Left lobe of liver (tissue), 2 donors: ENCODE results near the gene GNL3. TPM values are rescaled to one million over a fixed set of nuclear protein-coding genes. Genes with fewer than 3 reads are reported as not detected.
A peak's percentile ranks its signal among the peaks of the same experiment; 100 is the strongest.

Experiments
- ATAC-seq: fragments of 200-7000 bp; cut with Tn5 transposase; one replicate; pipeline ENCODE4 v1.9.1; 2020; ENCODE audit warnings: mild to moderate bottlenecking, moderate library complexity
- DNase-seq: peaks from one replicate; pipeline ENCODE4 v3.0.0-alpha.2; 2020; ENCODE audit warnings: low spot score
- total RNA-seq: library from RNA; stranded (reverse); gene quantifications from one replicate; pipeline ENCODE4 v1.2.1, GENCODE V29; 2021
- donor health status: DM: no; HTN: no; CAD: no; lungs with moderate emphysema.
- donor health status: DM: no; HTN: yes; CAD: no.

GNL3 gene
- total RNA-seq, 1 donor from 2014 or later: 18.9 TPM

DNA sequence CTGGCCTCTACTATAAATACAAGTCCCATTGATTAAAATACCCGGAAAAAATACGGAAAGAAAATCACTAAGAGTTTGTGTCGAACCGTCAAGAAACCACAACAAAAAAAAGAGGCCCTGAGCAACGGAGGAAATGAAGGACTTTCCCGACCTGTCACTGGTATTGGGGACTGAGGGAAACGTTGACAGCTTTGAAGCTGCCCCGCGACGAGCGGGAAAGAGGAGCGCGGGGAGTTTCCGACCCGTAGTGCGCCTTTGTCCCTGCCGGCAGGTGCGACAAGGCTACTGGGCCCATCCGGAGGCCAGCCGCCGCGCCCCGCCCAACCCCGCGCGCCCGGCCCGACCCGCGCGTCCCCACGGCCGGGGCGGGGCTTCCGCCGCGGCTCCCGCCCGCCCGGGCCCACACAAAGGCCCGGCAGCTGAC is 535 bp upstream of the GNL3 start:
- DNase-seq: peak; percentile 90
- ATAC-seq: peak; percentile 82

DNA sequence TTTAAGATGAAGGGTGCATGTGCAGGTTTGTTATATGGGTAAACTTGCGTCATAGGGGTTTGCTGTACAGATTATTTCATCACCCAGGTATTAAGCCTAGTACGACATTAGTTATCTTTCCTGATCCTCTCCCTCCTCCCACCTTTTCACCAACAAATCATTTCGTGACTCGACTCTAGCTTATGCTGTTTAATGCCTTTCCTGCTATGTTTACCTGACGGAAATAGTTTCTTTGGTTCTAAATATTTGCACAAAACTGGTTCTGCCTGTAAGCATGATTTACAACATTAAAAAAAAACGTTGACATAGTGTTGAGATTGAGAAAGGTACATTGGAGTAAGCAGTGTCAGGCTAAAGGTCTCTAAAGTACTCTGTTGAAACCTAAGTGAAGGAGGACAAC is 2.4 kb downstream of the GNL3 start:
- DNase-seq (no peak), ATAC-seq (no peak)

DNA sequence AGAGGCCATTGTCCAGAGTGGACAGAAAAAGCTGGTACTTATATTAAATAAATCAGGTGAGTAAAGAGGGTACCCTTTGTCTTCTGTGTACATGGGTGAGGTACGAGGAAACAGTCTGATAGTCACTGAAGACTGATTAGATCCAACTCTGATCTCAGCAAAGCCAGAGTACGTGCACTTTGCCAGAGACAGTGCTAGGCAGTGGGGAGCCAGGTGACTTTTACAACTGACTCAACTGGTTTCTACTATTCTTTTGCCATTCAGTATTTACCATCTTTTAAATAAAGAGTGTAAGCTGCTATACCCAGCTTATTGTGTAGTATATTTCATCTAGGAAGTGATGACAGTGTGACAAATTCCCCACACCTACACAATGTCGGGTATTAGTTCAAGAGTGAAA is 3.3 kb downstream of the GNL3 start:
- DNase-seq (no peak), ATAC-seq (no peak)

DNA sequence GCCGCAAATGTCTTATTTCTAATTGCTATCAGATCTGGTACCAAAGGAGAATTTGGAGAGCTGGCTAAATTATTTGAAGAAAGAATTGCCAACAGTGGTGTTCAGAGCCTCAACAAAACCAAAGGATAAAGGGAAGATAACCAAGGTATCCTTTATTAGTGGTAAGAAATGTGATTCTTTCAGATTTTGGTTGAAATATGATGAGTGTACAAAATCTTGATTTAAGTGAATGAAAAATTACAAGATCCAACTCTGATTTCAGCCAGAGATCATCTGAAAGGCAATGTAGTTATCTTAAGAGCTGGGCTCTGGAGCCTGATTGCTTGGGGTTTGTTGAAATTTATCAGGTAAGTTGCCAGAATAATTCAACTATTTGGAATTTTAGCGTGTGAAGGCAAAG is 4.7 kb downstream of the GNL3 start:
- DNase-seq (no peak), ATAC-seq (no peak)

DNA sequence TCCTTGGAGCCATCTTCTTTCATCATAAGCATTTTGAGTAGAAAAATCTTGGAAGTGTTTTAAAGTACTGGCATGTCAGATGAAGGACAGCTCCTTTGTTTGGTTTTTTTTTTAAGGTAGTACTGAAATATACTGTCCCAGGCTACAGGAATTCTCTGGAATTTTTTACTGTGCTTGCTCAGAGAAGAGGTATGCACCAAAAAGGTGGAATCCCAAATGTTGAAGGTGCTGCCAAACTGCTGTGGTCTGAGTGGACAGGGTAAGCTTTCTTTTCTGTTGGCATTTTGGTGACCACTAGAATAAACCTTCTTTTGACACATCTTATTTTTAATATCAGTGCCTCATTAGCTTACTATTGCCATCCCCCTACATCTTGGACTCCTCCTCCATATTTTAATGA is 7.2 kb downstream of the GNL3 start:
- ATAC-seq: no peak

DNA sequence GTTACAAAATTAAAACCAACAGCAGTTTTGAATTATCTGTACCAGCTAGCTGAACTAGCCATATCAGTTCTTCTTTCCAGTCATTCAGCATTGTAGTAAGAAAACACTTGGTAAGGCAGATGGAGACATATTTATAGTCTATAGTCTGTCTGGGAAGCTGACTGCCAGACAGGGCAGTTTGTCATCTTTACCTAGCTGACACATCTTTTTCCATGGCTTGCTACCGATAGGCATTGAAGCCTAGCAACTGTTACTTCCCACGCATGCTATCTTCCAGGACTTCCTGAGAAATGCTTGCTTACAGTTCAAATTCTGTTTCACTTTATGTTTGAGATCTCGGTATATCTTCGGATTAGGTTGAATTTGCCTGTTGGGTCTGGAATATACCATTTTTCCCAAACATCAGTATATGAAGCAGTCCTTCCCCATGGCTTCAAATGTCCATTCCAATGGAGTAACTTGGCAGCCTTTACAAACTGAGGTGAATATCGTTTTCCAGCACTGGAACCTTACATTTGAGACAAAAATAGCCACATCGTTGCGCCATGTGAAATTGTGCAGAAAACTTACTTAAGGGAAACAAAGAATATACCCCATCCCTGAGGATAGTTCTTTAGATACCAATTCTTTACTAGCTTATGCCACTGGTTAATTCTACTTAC is 8.8 kb downstream of the GNL3 start:
- DNase-seq (no peak), ATAC-seq (peak; percentile 18)

More for the DNA sequence above, 7.2 kb downstream of the GNL3 start:
- no peak for DNase-seq

DNA sequence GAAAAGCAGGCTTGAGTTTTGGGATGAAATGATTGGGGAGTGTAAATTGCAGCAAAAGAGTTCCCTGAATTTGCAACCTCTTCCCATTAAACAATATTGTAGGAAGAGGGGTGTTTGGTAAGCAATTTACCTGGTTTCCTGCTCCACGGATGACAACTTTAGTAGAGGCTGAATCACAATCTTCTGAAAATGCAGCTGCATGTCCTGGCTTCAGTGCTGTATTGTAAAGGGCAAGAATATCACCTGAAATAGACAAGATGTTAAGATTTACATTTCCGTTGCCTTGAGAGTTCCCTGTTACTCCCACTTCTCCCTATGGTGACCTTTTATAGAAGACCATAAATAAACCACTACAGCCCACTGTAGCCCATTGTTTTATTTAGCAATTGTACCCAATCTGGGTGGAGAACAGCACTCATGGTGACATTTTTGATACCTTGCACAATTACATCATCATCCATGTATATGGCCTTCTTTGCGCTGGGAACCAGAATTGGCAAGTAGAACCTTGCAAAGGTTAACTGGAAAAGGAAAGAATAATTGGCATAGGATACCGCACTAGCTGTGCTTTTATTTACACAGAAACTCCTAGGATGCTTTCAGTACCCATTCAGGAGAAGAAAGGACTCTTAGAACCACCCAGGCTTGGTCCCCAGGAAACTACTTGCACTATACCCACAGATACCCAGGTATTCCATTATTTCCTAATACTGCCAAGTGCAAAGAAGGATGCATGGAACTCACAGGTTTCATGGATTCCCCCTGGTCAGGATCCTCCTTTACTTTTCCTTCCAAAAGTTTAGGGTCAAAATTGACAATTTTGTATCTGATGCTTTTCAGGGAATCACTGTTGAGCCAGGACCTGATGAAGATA is 10.2 kb downstream of the GNL3 start:
- ATAC-seq (no peak), DNase-seq (no peak)

DNA sequence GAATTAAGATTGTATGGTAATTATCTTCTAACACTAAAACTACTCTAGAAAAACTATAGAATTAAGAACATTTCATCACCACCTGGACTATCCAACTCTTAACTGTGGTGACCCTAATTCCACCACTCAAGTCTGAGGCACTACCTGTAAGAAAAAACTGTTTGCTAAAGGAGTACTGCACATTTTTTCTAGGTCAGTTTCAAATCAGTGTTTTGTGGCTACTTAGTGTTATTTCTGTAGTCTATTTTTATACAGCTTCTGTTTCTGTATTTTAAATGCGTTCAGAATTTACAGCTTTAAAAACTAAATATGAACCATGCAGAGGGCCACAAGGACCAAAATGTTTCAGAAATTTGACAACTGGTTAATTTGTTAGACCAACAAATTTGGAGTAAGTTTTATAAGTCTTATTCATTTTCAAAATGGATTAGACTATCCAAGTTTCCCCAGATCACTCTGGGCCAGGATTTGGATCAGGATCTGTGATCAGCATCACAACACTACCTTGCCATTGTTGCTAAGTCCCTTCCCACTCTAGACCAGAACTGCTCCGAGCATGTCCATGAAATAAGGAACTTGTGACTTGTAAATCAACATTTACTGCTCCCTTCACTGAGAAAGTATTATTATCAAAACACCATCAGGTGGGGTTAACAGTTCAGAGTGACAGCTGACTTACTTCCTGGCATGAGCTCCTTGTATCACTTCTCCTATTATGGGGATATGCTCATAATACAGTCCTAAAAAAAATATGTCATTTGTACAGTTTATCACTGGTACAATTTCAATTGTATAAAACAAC is 11.2 kb downstream of the GNL3 start:
- no peak for DNase-seq
- no peak for ATAC-seq

DNA sequence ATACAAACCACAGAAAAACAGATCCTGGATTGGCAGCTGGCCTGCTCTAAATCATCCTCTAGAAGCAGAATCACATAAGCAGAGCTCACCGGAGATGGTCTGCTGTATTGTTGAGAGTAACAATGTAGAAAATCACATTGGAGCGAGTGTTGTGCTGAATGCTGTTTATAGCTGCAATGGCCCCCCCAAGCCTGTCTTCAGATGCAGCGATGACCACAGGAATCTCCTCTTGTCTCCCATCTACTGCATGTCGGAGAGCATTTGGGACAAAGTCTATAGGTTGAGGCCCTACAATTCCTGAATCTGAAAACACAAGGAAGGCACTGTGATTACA is 11.8 kb downstream of the GNL3 start:
- ATAC-seq (no peak), DNase-seq (no peak)

DNA sequence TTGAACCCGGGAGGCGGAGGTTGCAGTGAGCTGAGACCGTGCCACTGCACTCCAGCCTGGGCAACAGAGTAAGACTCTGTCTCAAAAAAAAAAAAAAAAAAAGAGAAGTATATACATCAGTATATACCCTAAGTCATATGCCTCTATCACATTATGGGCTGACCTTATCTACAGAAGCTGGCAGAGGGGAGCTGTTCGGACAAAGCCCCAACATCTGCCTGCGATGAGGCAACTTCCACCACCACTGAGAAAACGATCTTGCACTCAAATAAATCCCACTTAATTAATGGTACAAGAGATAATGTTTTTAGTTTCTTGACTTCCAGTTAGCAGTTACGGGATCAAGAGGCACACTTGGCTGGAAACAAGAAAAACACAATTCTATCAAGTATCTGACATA is 17.5 kb downstream of the GNL3 start:
- DNase-seq (no peak), ATAC-seq (no peak)

DNA sequence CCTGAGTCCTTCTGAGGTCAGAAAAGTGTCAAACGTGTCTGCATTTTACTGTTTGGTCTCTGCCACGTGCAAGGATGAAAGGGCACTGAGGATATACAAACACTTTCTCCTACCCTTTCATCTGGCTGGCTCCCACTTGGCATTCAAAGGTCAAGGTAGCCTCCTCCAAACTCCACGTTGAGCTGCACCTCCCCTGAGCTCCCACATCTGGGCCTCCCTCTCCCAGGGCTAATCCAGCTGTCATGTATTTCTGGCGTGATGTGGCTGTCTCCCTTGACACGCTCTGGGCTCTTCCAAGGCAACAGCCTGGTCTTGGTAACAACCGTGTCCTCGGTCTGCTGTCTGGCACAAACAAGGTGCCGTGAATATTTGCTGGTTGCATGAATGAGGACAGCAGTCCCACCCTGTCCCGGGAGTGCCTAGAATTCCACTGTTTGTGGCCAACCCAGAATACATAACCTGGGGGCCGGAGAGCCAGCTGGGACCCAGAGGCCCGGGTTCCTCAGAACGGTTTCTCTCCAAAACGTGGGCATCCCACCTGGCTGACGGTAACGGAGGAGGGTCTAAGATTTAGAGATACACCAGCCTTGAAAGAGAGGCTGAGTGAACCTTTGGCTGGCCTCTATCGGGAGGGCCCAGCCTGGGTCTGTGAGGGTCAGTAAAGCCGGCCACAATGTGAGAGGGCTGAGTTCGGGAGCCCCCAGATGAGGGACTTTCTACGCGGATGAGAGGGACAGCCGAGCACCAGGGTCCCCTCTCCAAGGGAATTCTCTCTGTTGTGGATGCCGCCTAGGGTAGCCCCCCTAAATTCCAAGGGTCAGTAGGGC is 19.0 kb downstream of the GNL3 start:
- DNase-seq: peak; percentile 89
- peak; percentile 67 for ATAC-seq

DNA sequence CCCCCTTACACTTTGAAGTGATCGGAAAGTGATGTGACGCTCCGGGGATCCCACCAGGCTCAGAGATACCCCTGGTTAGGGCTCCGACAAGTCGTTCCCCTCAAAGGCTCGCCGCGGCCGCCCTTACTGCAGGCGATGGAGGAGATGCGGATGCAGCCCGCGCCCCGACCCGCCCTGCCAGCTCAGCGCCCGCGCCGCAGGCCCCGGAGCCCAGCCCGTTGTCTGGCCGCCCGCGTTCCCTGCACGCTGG is 19.5 kb downstream of the GNL3 start:
- ATAC-seq: no peak
- DNase-seq: no peak

DNA sequence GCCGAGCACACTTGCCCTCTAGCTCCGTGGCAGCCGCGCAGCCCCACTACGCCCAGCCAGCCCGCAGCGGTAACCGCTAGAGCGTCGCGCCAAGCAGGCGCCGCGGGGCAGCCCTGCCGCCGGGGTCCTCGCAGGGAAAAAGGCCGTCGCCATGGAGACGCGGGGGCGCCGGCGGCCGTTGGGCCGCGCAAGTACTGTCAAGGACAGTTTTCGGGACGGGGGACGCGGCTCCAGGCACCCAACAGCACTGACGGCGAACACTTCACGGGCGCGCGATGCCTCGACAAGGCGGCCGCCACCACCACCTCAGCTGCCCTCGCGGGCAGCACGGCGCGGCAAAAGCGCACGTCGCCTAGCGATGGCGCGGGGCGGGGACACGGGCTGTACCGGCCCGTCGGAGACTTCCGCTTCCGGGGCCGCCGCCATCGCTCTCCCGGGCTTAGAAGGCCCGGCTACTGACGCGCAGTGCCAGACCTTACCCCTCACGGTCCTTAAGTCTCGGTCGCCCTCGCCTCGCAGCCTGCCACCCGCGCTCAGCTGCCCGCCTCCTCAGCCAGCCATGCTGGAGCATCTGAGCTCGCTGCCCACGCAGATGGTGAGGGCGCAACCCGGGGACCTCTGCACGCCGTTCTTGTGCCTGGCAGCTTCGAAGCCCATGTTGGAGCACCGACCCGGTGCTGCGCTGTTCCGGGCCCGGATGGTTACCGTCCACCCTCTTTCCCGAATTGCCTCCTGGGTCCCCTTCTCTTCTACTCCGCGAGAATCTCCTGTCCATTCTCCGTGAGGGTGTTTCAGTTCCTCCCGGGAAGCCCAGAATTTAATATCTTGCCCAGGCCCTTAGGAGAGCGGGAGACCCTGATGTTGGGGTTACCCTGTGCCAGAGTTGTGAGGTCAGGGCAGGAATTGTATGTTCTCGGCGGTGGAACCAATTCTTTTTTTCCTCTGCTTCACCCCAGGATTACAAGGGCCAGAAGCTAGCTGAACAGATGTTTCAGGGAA is 20.2 kb downstream of the GNL3 start, which contains the start of the genes GLT8D1 and SPCS1:
Gene GLT8D1 (minus strand): TSS at position 104 of the 999 bp plus-strand sequence. CDS start 5,331 bp downstream, outside the sequence.
Gene SPCS1 (plus strand): TSS at position 419 of the 999 bp plus-strand sequence. CDS start 141 bp downstream, at position 560.
- peak; percentile 86 for ATAC-seq
- peak; percentile 89 for DNase-seq

DNA sequence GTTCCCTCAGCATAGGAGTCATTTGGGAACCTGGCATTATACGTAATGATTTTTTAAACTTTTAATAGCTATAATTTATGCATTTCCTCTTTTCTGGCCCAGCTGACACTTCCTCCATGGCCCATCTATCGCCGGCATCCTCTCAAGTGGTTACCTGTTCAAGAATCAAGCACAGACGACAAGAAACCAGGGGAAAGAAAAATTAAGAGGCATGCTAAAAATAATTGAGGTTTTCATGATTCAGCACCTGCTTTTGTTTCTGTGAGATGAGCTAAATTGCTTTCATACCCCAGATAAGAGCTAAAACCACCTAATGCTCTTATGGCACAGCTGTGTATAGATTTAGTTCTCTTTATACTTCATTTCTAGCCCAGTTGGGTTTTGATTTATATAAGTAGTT is 21.8 kb downstream of the GNL3 start:
- ATAC-seq (no peak), DNase-seq (no peak)

DNA sequence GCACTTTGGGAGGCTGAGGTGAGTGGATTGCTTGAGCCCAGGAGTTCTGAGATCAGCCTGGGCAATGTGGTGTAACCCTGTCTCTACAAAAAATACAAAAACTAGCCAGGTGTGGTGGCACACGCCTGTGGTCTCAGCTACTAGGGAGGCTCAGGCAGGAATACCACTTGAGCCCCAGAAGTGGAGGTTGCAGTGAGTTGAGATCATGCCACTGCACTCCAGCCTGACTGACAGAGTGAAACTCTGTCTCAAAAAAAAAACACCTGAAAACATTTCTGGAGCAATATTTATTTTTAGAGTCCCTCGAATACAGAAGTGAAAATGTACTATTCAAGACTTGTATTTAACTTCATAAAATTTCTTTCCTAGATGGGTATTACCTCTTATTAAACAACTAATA is 24.7 kb downstream of the GNL3 start:
- no peak for DNase-seq
- ATAC-seq: no peak

DNA sequence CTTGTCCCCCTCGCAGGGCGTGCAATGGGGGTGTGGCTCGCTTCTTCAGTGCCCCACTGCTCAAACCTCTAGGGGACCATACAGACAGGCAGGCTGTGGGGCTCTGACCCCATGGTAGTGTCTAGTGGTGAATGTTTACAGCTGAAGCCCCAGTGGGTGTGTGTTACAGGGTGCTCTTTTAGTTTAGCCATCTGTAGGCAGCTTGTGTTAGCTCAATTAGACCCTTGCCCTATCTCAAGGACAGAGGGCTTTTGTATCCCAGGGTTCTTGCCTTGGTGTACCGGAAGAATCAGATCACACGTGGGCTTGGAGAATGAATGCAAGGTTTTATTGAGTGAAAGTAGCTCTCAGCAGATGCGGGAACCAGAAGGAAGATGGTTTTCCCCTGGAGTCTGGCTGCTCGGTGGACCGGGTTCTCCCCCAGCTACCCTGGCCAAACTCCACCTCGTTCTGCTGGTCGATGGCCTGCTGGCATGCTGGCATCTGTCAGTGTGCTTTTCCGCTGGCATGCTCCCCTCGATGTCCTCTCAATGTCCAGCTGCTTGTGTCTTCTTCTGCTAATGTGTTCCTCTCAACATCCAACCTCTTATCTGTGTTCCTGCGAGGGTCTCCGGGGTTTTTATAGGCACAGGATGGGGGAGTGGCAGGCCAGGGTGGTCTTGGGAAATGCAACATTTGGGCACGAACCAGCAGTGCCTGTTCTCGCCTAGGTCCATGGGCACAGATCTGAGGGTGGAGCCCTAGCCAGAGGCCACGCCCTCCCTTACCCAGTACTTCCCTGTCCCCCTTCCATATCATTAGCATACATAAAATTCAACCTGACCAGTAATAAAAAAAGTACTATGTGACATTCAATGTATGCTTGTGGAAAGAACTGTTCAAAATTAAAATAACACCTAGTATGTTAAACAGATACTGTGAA is 26.7 kb downstream of the GNL3 start:
- DNase-seq: peak; percentile 85

DNA sequence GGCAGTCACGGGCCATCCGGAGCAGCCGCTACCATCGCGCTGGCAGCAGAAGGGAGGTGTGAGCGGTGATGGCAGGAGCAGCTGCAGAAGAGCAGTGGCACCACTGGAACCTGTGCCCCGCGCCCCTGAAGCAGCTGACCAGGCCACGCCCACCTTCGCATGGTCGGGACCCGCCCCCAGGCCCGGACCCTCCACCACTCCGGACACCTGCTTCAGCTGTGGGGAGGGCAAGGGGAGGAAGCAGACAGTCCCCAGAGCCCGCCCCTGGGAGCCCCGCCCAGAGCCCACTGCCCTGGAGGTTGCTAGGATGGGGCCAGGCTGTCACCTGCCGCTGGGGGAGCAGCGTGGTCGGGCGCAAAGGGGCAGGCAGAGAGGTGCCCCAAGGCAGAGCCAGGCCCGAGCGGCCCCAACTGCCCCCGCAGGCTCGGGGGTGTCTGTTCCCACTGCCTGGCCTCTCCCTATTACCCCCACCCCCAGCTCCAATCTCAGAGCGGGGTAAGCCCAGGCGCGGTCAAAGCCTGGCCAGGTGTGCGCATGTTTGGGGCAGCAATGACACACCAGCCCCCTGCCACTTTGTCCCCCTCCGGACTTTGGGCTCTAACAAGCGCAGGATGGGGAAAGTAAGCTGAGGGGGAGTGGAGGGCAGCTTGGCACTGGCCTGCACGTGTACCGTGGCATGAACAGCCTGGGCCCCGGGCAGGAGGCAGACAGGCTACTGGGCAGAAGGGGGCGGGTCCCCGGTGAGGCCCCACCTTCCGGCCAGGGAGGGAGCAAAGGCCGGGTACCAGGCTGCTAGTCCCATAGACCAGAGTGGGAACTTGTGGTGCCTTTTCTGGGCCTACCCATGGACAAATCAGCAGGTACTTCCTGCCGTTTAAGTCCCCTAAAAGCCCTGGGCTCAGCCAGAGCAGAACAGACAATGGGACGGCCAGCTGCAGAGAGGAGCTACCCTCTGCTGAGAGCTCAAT is 28.8 kb downstream of the GNL3 start:
- ATAC-seq: peak; percentile 72

More for the DNA sequence above, 26.7 kb downstream of the GNL3 start:
- peak; percentile 92 for ATAC-seq

More for the DNA sequence above, 28.8 kb downstream of the GNL3 start:
- DNase-seq: peak; percentile 53
